Measurements from ENCODE around the gene AIG1.

The AIG1 gene

DNA sequence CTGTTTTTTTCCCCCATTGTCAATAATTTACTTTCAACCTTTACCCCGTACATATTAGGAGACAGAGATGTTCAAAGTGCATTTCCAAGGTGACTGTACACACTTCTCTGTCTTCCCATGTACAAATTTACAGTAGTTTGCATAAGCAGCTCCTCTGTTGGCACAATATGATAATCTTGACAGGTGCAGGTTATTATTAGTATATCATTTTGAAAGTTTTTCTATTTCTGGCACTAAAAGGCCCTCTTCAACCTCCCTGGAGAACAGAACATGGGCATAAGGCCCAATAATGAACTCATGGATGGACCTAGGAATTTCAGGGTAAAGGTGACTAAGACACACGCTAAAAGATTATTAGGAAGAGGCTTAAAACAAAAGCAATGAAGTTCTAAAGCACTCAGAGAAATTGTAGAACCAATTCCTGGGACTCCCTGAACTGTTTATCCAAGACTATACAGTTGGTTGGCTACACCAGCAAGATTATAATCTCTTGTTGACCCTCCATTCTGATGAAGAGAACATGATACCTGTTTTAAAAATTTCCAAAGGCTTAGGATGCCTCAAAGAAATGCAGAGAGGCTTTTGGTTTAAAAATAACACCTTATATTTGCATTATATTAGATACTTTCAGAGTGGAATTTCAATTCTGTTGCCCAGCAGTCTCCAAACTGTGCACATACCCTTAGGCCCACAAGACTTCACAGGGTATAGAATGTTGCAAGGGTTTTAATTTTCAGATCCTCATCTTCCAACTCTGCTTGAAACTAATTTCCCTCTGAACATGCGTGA is 1.1 kb downstream of the AIG1 start:
- in situ Hi-C loops (cut with MboI; ENCODE audit: low sequenced_read_pairs, unreplicated experiment), result no loop called here
- TF ChIP-seq, protein P1, sequence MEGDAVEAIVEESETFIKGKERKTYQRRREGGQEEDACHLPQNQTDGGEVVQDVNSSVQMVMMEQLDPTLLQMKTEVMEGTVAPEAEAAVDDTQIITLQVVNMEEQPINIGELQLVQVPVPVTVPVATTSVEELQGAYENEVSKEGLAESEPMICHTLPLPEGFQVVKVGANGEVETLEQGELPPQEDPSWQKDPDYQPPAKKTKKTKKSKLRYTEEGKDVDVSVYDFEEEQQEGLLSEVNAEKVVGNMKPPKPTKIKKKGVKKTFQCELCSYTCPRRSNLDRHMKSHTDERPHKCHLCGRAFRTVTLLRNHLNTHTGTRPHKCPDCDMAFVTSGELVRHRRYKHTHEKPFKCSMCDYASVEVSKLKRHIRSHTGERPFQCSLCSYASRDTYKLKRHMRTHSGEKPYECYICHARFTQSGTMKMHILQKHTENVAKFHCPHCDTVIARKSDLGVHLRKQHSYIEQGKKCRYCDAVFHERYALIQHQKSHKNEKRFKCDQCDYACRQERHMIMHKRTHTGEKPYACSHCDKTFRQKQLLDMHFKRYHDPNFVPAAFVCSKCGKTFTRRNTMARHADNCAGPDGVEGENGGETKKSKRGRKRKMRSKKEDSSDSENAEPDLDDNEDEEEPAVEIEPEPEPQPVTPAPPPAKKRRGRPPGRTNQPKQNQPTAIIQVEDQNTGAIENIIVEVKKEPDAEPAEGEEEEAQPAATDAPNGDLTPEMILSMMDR (IDR thresholded peaks at IDR 0.05; ENCODE audit: borderline replicate concordance, control extremely low read depth, extremely low read depth, insufficient read depth, missing control alignments), result no peak
- no peak for DNase-seq (ENCODE audit: low spot score)

DNA sequence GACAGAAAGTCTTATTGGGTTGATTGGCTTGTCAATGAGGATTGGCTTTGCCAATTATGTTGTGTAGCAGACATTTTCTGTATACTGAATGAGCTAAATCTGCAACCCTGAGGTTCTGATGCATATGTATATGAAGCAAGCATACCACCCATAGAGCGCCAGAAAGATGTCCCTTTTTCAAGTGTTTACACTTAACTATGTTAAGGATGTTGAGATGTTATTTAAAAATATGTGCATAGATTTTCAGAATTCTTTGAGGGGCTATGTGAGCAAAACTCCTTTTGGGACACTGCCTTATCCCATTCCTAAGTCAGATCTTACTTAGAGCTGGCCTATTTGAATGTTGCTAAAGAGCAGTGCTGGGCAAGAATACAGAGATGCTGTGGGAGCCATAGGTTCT is 1.9 kb downstream of the AIG1 start:
- in situ Hi-C loops (cut with MboI; ENCODE audit: low sequenced_read_pairs, unreplicated experiment), result no loop called here
- TF ChIP-seq, protein P1 (IDR thresholded peaks at IDR 0.05; ENCODE audit: borderline replicate concordance, control extremely low read depth, extremely low read depth, insufficient read depth, missing control alignments), result no peak
- no peak for DNase-seq (ENCODE audit: low spot score)

DNA sequence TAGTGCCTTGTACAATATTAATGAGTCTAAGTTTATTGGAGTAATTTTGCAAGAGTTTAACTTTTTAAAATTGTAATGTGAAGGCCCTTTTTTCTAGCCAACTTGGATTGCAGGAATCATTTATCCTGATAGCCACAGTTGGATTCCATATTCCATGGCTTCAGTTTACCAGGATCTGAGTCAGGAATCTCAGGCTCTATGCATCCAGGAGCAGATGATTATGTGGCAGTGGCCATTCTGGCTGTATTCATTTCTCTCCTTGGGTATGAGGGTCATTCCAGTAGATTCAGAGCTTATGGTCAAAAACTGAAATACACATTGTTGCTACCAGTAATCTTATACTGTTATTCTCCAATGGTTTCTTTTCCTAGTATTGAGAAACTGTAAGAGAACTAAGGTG is 2.9 kb downstream of the AIG1 start:
- in situ Hi-C loops (cut with MboI; ENCODE audit: low sequenced_read_pairs, unreplicated experiment), result no loop called here
- TF ChIP-seq, protein P1 (IDR thresholded peaks at IDR 0.05; ENCODE audit: borderline replicate concordance, control extremely low read depth, extremely low read depth, insufficient read depth, missing control alignments), result no peak
- DNase-seq (ENCODE audit: low spot score), result no peak

DNA sequence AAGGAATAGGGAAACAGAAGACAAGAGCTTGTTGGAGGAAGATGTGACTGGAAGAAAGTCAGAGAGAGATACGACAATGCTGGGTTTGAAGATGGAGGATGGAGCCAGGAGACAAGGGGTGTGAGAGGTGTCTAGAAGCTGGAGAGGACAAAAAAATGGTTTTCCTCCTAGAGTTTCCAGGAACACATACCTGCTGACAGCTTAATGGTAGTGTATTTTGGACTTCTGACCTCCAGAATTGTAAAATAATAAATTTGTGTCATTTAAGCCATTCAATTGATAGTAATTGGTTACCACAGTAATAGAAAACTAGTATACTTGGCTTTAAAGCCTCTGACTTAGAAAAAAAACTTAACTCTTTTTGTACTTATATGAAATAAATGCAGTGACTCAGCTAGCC is 3.6 kb downstream of the AIG1 start:
- in situ Hi-C loops (cut with MboI; ENCODE audit: low sequenced_read_pairs, unreplicated experiment), result no loop called here
- DNase-seq (ENCODE audit: low spot score), result no peak
- TF ChIP-seq, protein P1 (IDR thresholded peaks at IDR 0.05; ENCODE audit: borderline replicate concordance, control extremely low read depth, extremely low read depth, insufficient read depth, missing control alignments), result no peak

DNA sequence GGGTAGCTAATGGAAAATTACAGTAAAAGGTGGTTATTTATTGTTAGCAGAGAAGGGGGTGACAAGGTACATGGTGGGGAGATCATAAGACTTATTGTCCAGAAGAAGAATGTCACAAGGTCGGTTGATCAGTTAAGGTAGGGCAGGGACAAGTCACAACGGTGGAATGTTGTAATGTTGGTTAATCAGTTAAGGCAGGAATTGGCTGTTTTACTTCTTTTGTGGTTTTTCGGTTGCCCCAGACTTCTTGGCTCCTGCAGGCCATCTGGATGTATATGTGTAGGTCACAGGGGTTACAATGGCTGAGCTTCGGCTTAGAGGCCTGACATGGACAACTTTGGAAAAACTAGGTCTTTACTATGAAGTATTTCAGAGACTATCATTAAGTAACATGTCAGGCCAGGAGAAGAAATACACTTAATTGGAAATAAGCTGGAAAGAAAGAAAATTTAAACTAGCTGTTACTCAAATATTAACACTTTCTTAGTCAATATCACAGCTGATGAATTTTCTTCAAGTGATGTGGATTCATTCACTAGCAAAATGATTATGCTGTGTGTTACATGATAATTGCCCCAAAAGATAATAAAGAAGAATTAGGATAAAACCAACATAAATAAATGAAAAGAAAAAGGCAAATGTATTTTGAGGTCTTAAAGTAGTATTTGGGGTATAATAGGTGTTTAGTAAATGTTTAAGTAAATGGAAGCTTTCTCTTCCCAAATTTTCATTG is 4.4 kb downstream of the AIG1 start:
- no peak for DNase-seq (ENCODE audit: low spot score)
- in situ Hi-C loops (cut with MboI; ENCODE audit: low sequenced_read_pairs, unreplicated experiment), result no loop called here
- TF ChIP-seq, protein P1 (IDR thresholded peaks at IDR 0.05; ENCODE audit: borderline replicate concordance, control extremely low read depth, extremely low read depth, insufficient read depth, missing control alignments), result no peak

DNA sequence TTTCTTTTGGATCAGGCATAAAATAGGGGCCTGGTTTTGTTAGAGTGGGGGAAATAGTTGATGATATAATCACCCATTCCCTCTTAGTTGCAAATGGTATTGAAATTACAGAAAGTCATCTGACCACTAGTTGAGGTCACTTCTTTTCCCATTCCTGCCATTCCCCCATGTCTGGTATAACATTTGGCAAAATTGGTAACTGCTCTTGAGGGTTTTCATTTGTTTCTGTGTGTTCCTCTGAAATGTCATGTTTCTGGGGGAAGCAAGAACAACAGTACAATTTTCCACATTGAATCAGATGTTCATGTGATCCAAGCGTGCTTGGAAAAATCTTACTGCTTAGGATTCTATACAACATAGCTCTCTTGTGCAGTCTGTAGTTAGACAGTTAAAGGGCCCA is 7.3 kb downstream of the AIG1 start:
- in situ Hi-C loops (cut with MboI; ENCODE audit: low sequenced_read_pairs, unreplicated experiment), result no loop called here
- no peak for DNase-seq (ENCODE audit: low spot score)
- TF ChIP-seq, protein P1 (IDR thresholded peaks at IDR 0.05; ENCODE audit: borderline replicate concordance, control extremely low read depth, extremely low read depth, insufficient read depth, missing control alignments), result no peak
